Right renal pelvis (tissue), 4 donors: ENCODE results near the gene PRSS50. TPM values are rescaled to one million over a fixed set of nuclear protein-coding genes. Genes with fewer than 3 reads are reported as not detected.
A peak's percentile ranks its signal among the peaks of the same experiment; 100 is the strongest.

ENCODE experiments used
- DNase-seq, 4 donors: peaks; one replicate each; pipeline ENCODE4 v3.0.0-alpha.2; 2013; ENCODE audit warnings: low read depth in 4 of 4, low spot score in 3 of 4, missing footprints in 1 of 4
- polyA plus RNA-seq, 4 donors: library from polyadenylated mRNA; unstranded; fragments of 120-200 nt; gene quantifications; one replicate each; pipeline ENCODE4 v1.2.1, GENCODE V29; 2013; ENCODE audit not compliant: insufficient read length in 4 of 4

The PRSS50 gene
- polyA plus RNA-seq, 4 donors: 1.8 to 3.2 (median 2.3) TPM

- DNase-seq: no peak
These were observed 45.9 kb downstream of the PRSS50 start for GRCh38 chr3:46671541-46672348.

- no peak for DNase-seq
These were observed 46.7 kb downstream of the PRSS50 start for GRCh38 chr3:46670891-46671427.

GRCh38 chr3:46670000-46670890 is 47.4 kb downstream of the PRSS50 start:
- no peak for DNase-seq

- DNase-seq: no peak
These were observed 48.3 kb downstream of the PRSS50 start for GRCh38 chr3:46669191-46669999.

GRCh38 chr3:46668591-46668990 is 49.1 kb downstream of the PRSS50 start:
- no peak for DNase-seq

GRCh38 chr3:46668116-46668515 is 49.6 kb downstream of the PRSS50 start:
- no peak for DNase-seq

GRCh38 chr3:46667657-46668056 is 50.0 kb downstream of the PRSS50 start:
- DNase-seq: no peak

GRCh38 chr3:46667061-46667621 is 50.5 kb downstream of the PRSS50 start:
- DNase-seq: no peak

GRCh38 chr3:46666453-46666845 is 51.2 kb downstream of the PRSS50 start:
- DNase-seq: no peak

GRCh38 chr3:46665763-46666452 is 51.8 kb downstream of the PRSS50 start:
- DNase-seq: no peak

GRCh38 chr3:46664971-46665762 is 52.5 kb downstream of the PRSS50 start:
- DNase-seq: no peak

GRCh38 chr3:46664188-46664970 is 53.3 kb downstream of the PRSS50 start:
- no peak for DNase-seq

- peak; percentile 21 to 33 (median 24) for DNase-seq
These were observed 54.0 kb downstream of the PRSS50 start for GRCh38 chr3:46663591-46664135.

- DNase-seq: peak; percentile 54 to 63 (median 59)
These were observed 54.7 kb downstream of the PRSS50 start for GRCh38 chr3:46662771-46663551.
